GM19239 (cell line): ENCODE data around the gene UBP1.
"Not testable (repeated sequence)": the region's sequence is repeated elsewhere in the genome, so short reads cannot be mapped to it uniquely, and the experiment has no call there.

Experiments
- DNase-seq: peaks from one replicate; pipeline ENCODE4 v3.0.0; 2011; ENCODE audit warnings: low spot score; ENCODE audit not compliant: insufficient read length
- FAIRE-seq: peaks from 2 replicates; lab custom pipeline; 2011; peaks lifted over from hg19 to GRCh38; lab: Jason Lieb, UNC

UBP1 gene, protein sequence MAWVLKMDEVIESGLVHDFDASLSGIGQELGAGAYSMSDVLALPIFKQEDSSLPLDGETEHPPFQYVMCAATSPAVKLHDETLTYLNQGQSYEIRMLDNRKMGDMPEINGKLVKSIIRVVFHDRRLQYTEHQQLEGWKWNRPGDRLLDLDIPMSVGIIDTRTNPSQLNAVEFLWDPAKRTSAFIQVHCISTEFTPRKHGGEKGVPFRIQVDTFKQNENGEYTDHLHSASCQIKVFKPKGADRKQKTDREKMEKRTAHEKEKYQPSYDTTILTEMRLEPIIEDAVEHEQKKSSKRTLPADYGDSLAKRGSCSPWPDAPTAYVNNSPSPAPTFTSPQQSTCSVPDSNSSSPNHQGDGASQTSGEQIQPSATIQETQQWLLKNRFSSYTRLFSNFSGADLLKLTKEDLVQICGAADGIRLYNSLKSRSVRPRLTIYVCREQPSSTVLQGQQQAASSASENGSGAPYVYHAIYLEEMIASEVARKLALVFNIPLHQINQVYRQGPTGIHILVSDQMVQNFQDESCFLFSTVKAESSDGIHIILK

GRCh38 chr3:33440328-33441224 lies at the start of gene UBP1:
UBP1 (minus strand) TSS chr3:33440405; CDS start chr3:33439848, 557 bp downstream.
- FAIRE-seq = peak; percentile 98

DNA sequence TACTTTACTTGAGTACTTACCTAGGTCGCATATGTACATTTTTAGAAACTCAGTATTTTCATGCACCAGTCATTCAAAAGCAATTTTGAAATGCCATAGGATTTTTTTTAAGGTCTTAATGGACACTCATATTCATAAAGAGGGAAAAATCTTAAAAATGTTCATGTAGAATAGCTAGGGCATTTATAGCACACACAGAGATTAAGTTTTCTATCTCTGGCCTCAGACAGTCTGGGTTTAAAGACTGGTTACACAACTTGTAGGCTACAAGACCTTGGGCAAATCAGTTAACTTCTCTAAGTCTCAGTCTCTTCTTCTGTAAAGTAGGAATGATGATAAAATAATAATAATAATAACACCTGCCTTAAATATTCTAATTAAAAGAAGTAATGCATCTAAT lies 48.5 kb upstream of the UBP1 start:
- no peak for DNase-seq
- no peak for FAIRE-seq

More at GRCh38 chr3:33440328-33441224, at the start of gene UBP1:
- peak; percentile 85 for DNase-seq

DNA sequence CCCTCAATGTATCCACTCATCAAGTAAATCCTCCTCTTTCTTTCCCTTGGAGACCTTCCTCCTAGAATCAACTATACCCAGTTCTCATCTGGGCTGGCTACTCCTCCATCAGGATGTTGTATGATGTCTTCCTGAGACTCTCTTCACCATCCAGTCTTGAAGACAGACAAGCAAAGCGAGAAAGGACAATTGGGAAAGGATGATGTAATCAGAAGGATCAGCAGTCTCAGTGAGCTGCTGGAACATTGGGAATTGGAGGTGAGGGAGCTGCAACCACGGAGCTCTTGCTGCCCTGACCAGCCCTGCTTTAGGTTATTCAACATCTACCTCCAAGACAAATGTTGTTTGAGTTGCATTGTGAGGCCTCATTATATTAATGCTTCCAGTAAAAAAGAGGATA lies 48.0 kb upstream of the UBP1 start:
- FAIRE-seq = no peak
- no peak for DNase-seq

DNA sequence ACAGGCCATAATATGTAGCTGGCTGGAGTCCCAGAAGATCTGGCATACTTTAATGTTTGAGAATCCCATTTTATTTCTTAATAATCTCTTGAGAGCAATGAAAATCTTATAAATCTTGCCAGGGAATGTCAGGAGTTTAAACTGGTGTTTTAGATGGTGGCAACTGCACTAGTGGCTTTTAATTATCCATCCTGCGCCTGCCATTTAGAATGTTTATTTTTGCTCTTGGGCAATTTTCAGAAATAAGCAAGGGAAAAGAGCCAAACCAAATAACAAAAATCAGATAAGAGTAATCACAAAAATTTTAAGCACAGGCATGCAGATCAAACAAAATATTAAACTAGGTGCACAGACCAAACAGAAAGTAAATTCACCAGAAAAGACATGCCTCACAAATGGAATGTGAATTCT lies 41.9 kb upstream of the UBP1 start:
- FAIRE-seq (no peak), DNase-seq (no peak)

- FAIRE-seq = no peak
- DNase-seq = no peak
These were observed 34.7 kb upstream of the UBP1 start for GRCh38 chr3:33474896-33475295.

DNA sequence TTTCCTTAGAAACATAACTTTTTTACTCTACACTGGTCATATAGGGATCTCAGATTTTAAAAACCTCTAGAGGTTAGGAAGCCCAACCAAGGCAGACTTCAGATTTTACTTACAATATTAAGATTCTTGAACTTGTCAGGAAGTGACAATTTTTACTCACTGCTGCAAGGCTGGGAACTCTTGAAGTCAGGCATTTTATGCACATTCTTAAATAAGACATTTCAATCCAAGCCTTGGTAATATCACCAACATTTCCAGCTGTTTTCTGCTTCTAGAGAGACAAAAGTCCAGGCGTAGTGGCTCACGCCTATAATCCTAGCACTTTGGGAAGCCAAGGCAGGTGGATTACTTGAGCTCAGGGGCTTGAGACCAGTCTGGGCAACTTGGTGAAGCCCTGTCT lies 33.6 kb upstream of the UBP1 start:
- FAIRE-seq (no peak), DNase-seq (no peak)

DNA sequence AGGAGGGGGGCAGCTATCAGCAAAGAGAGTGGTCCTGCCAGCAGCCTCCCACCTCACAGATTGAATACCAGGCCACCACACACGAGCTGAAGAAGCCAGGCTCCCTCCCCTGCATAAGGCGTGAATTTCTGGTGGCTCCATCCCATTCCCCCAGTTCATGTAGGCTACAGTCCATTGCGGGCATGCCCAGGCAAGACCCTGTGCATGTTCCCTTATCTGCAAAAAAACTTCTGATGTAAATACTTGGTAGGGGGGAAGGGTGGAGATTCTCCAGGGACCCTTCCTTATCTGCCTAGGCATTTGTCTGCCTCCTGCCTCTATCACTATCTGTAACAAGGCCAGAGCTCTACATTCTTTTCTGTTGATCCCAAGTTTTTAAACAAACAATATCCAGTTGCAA lies 27.6 kb upstream of the UBP1 start:
- DNase-seq (no peak), FAIRE-seq (no peak)

GRCh38 chr3:33461097-33461496 lies 20.9 kb upstream of the UBP1 start:
- no peak for FAIRE-seq

DNA sequence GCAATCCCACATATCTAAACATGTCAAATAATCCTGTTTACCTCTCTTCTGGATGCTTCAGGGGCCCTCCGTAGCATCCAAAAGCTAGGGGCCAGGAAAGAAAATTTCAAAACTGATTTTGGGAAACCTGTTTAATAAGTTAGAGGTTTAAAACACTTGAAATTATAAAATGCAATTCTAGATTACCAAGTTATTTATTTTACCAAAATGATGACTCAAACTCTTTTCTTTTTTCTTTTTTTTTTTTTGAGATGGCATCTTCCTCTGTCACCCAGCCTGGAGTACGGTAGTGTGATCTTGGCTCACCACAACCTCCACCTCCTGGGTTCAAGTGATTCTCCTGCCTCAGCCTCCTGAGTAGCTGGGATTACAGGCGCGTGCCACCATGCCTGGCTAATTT lies 19.4 kb upstream of the UBP1 start:
- not testable (repeated sequence) for DNase-seq, FAIRE-seq

More at GRCh38 chr3:33461097-33461496, 20.9 kb upstream of the UBP1 start:
- no peak for DNase-seq

DNA sequence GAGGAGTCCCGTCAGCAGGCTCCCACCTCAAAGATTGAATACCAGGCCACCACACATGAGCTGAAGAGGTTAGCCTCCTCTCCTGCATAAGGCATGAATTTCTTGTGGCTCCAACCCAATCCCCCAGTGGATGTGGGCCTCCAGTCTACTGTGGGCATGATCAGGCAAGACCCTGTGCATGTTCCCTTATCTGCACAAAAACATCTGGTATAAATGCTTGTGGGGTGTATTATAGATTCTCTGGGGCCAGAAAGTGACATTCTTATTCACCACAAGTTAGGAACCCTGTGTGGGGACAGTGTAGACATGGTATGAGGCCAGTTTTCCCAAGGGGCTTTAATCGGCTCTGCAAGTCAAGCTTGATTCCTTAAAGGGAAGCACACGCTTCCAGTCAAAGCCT lies 18.2 kb upstream of the UBP1 start:
- FAIRE-seq (no peak), DNase-seq (no peak)

DNA sequence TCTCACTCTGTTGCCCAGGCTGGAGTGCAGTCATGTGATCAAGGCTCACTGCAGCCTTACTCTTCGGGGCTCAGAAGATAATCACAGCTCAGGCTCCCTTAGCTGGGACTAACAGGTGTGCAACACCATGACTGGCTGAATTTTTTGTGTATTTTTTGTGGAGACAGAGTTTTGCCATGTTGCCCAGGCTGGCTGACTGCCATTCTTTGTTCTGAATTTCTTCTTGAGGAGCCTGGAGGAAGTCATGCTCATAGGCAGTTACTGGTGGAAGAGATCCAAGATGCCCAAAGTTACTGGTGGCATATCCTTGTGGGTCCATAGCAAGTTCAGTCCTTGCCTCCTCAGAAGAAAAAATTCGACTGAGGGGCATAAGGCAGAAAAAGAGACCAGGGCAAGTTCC lies 16.6 kb upstream of the UBP1 start:
- FAIRE-seq = no peak

GRCh38 chr3:33453331-33453761 lies 13.1 kb upstream of the UBP1 start:
- FAIRE-seq (no peak), DNase-seq (no peak)

More for the DNA sequence above, 16.6 kb upstream of the UBP1 start:
- DNase-seq = no peak

GRCh38 chr3:33451994-33452393 lies 11.8 kb upstream of the UBP1 start:
- DNase-seq, FAIRE-seq: not testable (repeated sequence)

GRCh38 chr3:33447958-33448357 lies 7.8 kb upstream of the UBP1 start:
- FAIRE-seq = no peak
- no peak for DNase-seq

- not testable (repeated sequence) for DNase-seq, FAIRE-seq
These were observed 7.0 kb upstream of the UBP1 start for GRCh38 chr3:33447256-33447625.

- FAIRE-seq (no peak), DNase-seq (no peak)
These were observed 2.0 kb upstream of the UBP1 start for GRCh38 chr3:33442190-33442589.

DNA sequence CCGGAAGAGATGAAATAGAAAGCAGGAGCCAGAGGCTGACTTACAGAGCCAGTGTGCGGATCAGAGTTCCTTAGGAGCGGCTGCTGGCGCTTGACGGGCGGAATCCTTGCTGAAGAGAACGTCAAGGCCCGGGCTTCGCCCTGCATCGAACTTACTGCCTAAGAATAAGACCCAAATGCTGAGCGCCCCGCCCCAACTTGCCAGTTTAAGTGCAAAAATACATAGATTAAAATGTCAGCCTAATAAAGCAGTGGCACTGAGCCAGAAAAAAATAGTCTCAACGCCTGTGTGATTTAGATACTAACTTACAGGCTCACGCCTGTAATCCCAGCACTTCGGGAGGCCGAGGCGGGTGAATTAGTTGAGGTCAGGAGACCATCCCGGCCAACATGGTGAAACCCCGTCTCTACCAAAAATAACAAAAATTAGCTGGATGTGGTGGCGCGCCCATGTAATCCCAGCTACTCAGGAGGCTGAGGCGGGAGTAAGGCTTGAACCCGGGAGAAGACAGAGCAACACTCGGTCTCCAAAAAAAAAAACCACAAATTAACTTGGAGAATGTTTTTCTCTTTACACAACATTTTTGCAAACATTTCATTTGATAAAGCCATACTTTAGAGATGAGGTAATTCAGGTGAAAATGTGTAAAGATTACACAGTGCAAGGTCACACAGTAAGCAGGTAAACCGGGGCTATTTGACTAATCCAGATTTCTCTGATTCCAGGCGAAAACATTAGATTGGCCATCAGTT lies 1.2 kb upstream of the UBP1 start:
- DNase-seq (no peak), FAIRE-seq (no peak)

DNA sequence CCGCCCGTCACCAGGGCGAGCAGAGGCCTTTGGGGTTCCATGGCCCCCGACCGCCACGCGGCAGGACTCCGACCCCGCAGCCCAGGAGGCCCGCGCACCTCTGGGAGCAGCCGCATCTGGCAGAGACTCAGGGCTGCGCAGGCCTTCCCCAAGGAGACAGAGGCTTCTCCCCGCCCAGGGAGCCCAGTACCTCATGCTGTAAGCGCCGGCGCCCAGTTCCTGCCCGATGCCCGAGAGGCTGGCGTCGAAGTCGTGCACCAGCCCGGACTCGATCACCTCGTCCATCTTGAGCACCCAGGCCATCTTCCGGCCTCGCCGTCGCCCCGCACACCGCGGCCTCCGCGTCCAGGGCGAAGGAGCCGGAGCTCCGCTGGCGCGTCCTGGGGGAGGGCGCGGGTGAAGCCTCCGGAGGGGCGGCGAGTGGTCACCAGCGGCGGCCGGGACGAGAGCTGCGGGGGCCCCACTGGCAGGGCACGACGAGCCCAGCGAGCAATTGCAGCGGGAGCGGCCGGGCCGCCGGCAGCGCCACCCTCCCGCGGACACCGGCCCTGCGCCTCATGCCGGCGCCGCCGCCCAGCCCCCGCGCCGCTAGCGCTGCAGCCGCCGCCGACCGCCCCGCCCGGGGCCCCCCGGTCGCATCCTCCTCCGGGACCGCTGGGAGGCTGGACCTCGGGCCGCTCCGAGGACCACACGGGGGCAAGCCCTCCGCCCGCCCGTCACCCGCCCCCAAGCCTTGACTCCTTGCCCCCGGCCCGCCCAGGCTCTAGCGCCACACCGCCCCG lies 468 bp downstream of the UBP1 start:
- peak; percentile 17 for DNase-seq
- no peak for FAIRE-seq

DNA sequence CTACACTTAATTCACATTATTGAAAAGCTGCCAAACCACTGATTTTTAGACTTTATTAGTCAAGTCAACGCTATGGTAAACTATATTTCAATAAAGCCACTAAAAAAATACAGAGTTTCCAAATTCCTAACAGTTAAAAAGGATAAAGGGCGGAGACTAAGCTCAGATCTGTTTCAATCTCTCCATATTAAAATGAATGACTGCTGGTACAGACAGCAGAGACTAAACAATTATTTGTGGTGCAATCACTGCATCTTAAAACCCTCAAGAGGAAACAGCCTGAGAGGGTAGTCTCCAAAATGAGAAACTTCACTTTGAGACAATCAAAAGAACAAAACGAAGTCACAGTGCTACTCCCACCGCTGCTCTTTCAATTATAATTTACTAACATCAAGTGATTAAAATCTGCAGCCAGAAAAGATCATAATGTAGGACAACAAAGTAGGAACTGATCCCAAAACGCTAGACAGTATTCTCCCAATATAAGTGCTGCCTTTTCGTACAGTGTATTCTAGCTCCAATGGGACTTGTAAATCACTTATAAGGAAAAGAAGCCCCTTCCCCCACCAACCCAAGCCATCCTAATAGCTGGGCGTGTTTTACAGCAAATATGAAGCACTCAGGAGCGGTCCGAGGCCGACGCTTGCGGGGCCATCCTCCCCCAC lies 1.2 kb downstream of the UBP1 start:
- DNase-seq = no peak
- FAIRE-seq = peak; percentile 4
